B cell (primary cell): Measurements from ENCODE around the gene MVD. TPM values are rescaled to one million over a fixed set of nuclear protein-coding genes. Genes with fewer than 3 reads are reported as not detected.
A peak's percentile ranks its signal among the peaks of the same experiment; 100 is the strongest.

Experiments
- ATAC-seq: fragments of 200-7000 bp; cut with Tn5 transposase; one replicate; pipeline ENCODE4 v1.10.0; 2021; ENCODE audit warnings: low read depth, mild to moderate bottlenecking, moderate number of reproducible peaks, moderate library complexity
- CTCF ChIA-PET: fragments of 350-600 bp; sonication (Branson Sonifier 250); formaldehyde crosslinking; loops from one replicate; lab custom pipeline; 2021; ENCODE audit warnings: antibody characterized with exemption, inconsistent platforms; lab: Charles Lee
- POLR2A ChIA-PET: fragments of 350-600 bp; sonication (Branson Sonifier 250); formaldehyde crosslinking; loops from one replicate; lab custom pipeline; 2021; ENCODE audit warnings: antibody characterized with exemption; lab: Charles Lee
- DNase-seq: peaks from one replicate; pipeline ENCODE4 v3.0.0; 2013
- H2AFZ ChIP-seq: 2 replicates; pipeline ENCODE4 v1.6.1; 2012; ENCODE audit warnings: mild to moderate bottlenecking, low read depth, low read length; ENCODE audit not compliant: insufficient read depth, poor library complexity, severe bottlenecking
- H3K27ac ChIP-seq, 2 donors: 1 replicate in 1 of 2; 2 replicates in 1 of 2; pipeline ENCODE4 v1.5.1; 2012 to 2013; ENCODE audit warnings: low read length in 2 of 2, mild to moderate bottlenecking in 2 of 2, moderate library complexity in 1 of 2
- H3K27me3 ChIP-seq, 4 experiments: fragments of 200-600 bp in 1 of 4; sonication (generic) in 1 of 4; replicated peaks in 1 of 4; 1 replicate in 2 of 4; 2 replicates in 2 of 4; pipeline versions ENCODE4 v1.6.1 to v1.7.0; 2013 to 2016; ENCODE audit warnings: low read length in 3 of 4, mild to moderate bottlenecking in 2 of 4, mixed read lengths in 1 of 4, moderate library complexity in 1 of 4; ENCODE audit not compliant: insufficient read depth in 4 of 4, control insufficient read depth in 3 of 4; ENCODE audit errors: control extremely low read depth in 1 of 4
- H3K36me3 ChIP-seq, 2 experiments: replicated peaks in 1 of 2; 1 replicate in 1 of 2; 2 replicates in 1 of 2; pipeline versions ENCODE4 v1.6.1 to v1.7.1; 2013; ENCODE audit warnings: low read length in 1 of 2; ENCODE audit not compliant: insufficient read depth in 2 of 2, control insufficient read depth in 1 of 2; ENCODE audit errors: control extremely low read depth in 1 of 2, extremely low read depth in 1 of 2
- H3K4me1 ChIP-seq, 2 donors: fragments of 200-600 bp in 1 of 2; sonication (generic) in 1 of 2; 1 replicate in 1 of 2; 2 replicates in 1 of 2; pipeline versions ENCODE4 v1.5.1 to v1.6.1; 2013 to 2017; ENCODE audit warnings: low read length in 2 of 2; ENCODE audit not compliant: control insufficient read depth in 2 of 2, insufficient read depth in 2 of 2
- H3K4me2 ChIP-seq: replicated peaks from 2 replicates; pipeline ENCODE3; 2012; ENCODE audit warnings: mild to moderate bottlenecking, low read depth, low read length; ENCODE audit not compliant: poor library complexity, severe bottlenecking
- H3K4me3 ChIP-seq, 5 experiments: fragments of 200-600 bp in 1 of 5; sonication (generic) in 1 of 5; 1 replicate in 3 of 5; 2 replicates in 2 of 5; pipeline versions ENCODE4 v1.5.1 to v1.7.0; 2011 to 2016; ENCODE audit warnings: low read length in 4 of 5, mild to moderate bottlenecking in 4 of 5, low read depth in 2 of 5, control low read depth in 1 of 5, moderate library complexity in 1 of 5; ENCODE audit not compliant: insufficient read depth in 1 of 5; ENCODE audit errors: control extremely low read depth in 1 of 5, extremely low read depth in 1 of 5
- H3K79me2 ChIP-seq: fragments of 200-600 bp; sonication (generic); one replicate; pipeline ENCODE4 v1.6.0; 2016; ENCODE audit warnings: low read length; ENCODE audit not compliant: control insufficient read depth, insufficient read depth
- H3K9ac ChIP-seq: fragments of 200-600 bp; sonication (generic); 2 replicates; pipeline ENCODE4 v1.6.1; 2017; ENCODE audit warnings: mild to moderate bottlenecking, low read length, moderate library complexity
- H3K9me3 ChIP-seq, 3 donors: one replicate each; pipeline versions ENCODE4 v1.6.1 to v1.7.1; 2013; ENCODE audit warnings: low read length in 2 of 3; ENCODE audit not compliant: control insufficient read depth in 2 of 3, insufficient read depth in 1 of 3; ENCODE audit errors: control extremely low read depth in 1 of 3
- H4K20me1 ChIP-seq: 2 replicates; pipeline ENCODE4 v1.6.0; 2012; ENCODE audit warnings: mild to moderate bottlenecking, low read length; ENCODE audit not compliant: insufficient read depth, control insufficient read depth, poor library complexity, severe bottlenecking
- H3K27ac Mint-ChIP-seq: one replicate; pipeline ENCODE4 v1.8.0; 2021; ENCODE audit warnings: mixed read lengths
- H3K27me3 Mint-ChIP-seq: one replicate; pipeline ENCODE4 v1.8.0; 2021; ENCODE audit warnings: mixed read lengths
- H3K4me1 Mint-ChIP-seq: one replicate; pipeline ENCODE4 v1.8.0; 2021; ENCODE audit warnings: mixed read lengths
- H3K4me3 Mint-ChIP-seq: one replicate; pipeline ENCODE4 v1.8.0; 2021; ENCODE audit warnings: mixed read lengths
- H3K9me3 Mint-ChIP-seq: one replicate; pipeline ENCODE4 v1.8.0; 2022; ENCODE audit warnings: mixed read lengths; ENCODE audit not compliant: insufficient read depth
- CTCF ChIP-seq: fragments of 200-600 bp; IDR thresholded peaks from one replicate; pipeline ENCODE4 v1.8.0; 2022; ENCODE audit warnings: antibody characterized with exemption, mild to moderate bottlenecking
- EZH2 ChIP-seq: IDR thresholded peaks from 2 replicates; pipeline ENCODE4 v1.6.1; 2012; ENCODE audit warnings: borderline replicate concordance, low read depth, mild to moderate bottlenecking, moderate library complexity, low read length; ENCODE audit not compliant: insufficient read depth, poor library complexity, severe bottlenecking
- WGBS: methylation state at CpG from one replicate; pipeline ENCODE4 v1.1.5; 2013; ENCODE audit warnings: missing lambda C conversion rate; ENCODE audit not compliant: insufficient coverage; 5-methylcytosine and 5-hydroxymethylcytosine counted together
- intact Hi-C: fragments of 100-400 bp; cut with micrococcal nuclease; formaldehyde crosslinking; loops from one replicate; pipeline ENCODE4 v1.10.0; 2022
- polyA plus RNA-seq: library from polyadenylated mRNA; depleted of rRNA; stranded (reverse); fragments of >200 nt; gene quantifications from 2 replicates; pipeline ENCODE4 v1.2.3, GENCODE V29; 2012
- total RNA-seq, 2 donors: library from RNA; stranded (reverse); fragments of 120-200 nt in 1 of 2; gene quantifications; 1 replicate in 1 of 2; 2 replicates in 1 of 2; pipeline versions ENCODE4 v1.2.3 to v1.2.4, GENCODE V29; 2013 to 2022

Gene MVD
- total and polyA plus RNA-seq, 2 donors (not counting 1 experiment from before 2014, with no cell fraction given), result 40.9 to 95.4 TPM

GRCh38 chr16:88665148-88665547, 2.3 kb upstream of the MVD start:
- Histone ChIP-seq H3K27me3 (no peaks in the 10 kb centered on the region), H2AFZ (no peak overlapping the region), H3K36me3 (peaks cover 0 to under 1% of the 10 kb centered on the region in 2 experiments), H3K4me1 (peaks cover 18 to 30% of the 10 kb centered on the region in 2 donors), H3K9ac (no peak overlapping the region), H3K4me2 (no peak overlapping the region), H3K4me3 (no peak overlapping the region), H4K20me1 (no peaks in the 10 kb centered on the region), H3K27ac (no peak overlapping the region), H3K9me3 (no peaks in the 10 kb centered on the region), H3K79me2 (peaks cover 27% of the 10 kb centered on the region)
- TF ChIP-seq CTCF, result no peak
- no peak for TF ChIP-seq EZH2
- peaks cover 29% of the 10 kb centered on the region for H3K4me1 Mint-ChIP-seq
- peak overlapping the region; percentile 61 for H3K27ac Mint-ChIP-seq
- intact Hi-C loops, result no loop called here
- H3K4me3 Mint-ChIP-seq, result peak overlapping the region; percentile 80
- ChIA-PET CTCF (interaction anchor here (1.0 to 3.0 kb wide), 7 partner anchors 9 to 72 kb away, joined by 3 to 13 read pairs (median 4); partner anchors contain the start of gene IL17C), POLR2A (interaction anchor here (0.6 kb wide), 1 partner anchor 134 kb away, joined by 3 read pairs; no protein-coding TSS in a partner anchor)
- WGBS, result 82% methylated on average over 4 of the region's 4 CpGs
- ATAC-seq (no peak), DNase-seq (no peak)
- no peaks in the 10 kb centered on the region for H3K9me3 Mint-ChIP-seq
- no peaks in the 10 kb centered on the region for H3K27me3 Mint-ChIP-seq

GRCh38 chr16:88662222-88662842, 559 bp downstream of the MVD start:
- H3K4me1 ChIP-seq, result peaks cover 18 to 30% of the 10 kb centered on the region in 2 donors
- DNase-seq (no peak), ATAC-seq (no peak)
- no peaks in the 10 kb centered on the region for H3K9me3 Mint-ChIP-seq
- no peaks in the 10 kb centered on the region for H3K27me3 Mint-ChIP-seq
- H3K36me3 ChIP-seq, result peaks cover 0 to 8% of the 10 kb centered on the region in 2 experiments
- H4K20me1 ChIP-seq, result no peaks in the 10 kb centered on the region
- H3K27me3 ChIP-seq, result no peaks in the 10 kb centered on the region
- CTCF ChIA-PET, result interaction anchor here (0.7 kb wide), 1 partner anchor 22 kb away, joined by 3 read pairs; no protein-coding TSS in a partner anchor
- H3K4me3 Mint-ChIP-seq, result peak overlapping the region; percentile 91
- H3K27ac Mint-ChIP-seq, result peak overlapping the region; percentile 85
- peak overlapping the region; percentile 91 for H3K9ac ChIP-seq
- H2AFZ ChIP-seq, result peak overlapping the region; percentile 96
- H3K79me2 ChIP-seq, result peaks cover 55% of the 10 kb centered on the region
- 3% methylated on average over 49 of the region's 49 CpGs for WGBS
- intact Hi-C loops, result loop anchor here (2.0 kb wide), 1 partner anchor 38 kb away; no protein-coding TSS in a partner anchor
- peak overlapping the region; percentile 94 for H3K4me2 ChIP-seq
- peak overlapping the region; percentile 10 to 88 for H3K27ac ChIP-seq
- peak overlapping the region; percentile 49 to 89 (median 88) for H3K4me3 ChIP-seq
- POLR2A ChIA-PET, result interaction anchor here (0.6 to 1.9 kb wide), 5 partner anchors 10 to 25 kb away, joined by 4 to 6 read pairs (median 4); no protein-coding TSS in a partner anchor
- H3K4me1 Mint-ChIP-seq, result peaks cover 31% of the 10 kb centered on the region
- H3K9me3 ChIP-seq, result no peaks in the 10 kb centered on the region
- TF ChIP-seq CTCF, result no peak
- TF ChIP-seq EZH2, result no peak
